SHP77 (cell line): ENCODE data around the gene PNMT.
"Not testable (repeated sequence)": the region's sequence is repeated elsewhere in the genome, so short reads cannot be mapped to it uniquely, and the experiment has no call there.

Source experiments
- DNase-seq, 2 experiments: peaks; one replicate each; lab custom pipeline; 2025; lab: John Stamatoyannopoulos, UW

The PNMT gene

GRCh38 chr17:39709319-39709997, 41.2 kb downstream of the PNMT start:
- DNase-seq, result no peak

GRCh38 chr17:39709998-39710964, 42.0 kb downstream of the PNMT start:
- no peak for DNase-seq

GRCh38 chr17:39711071-39711470, 42.8 kb downstream of the PNMT start:
- not testable (repeated sequence) for DNase-seq

DNA sequence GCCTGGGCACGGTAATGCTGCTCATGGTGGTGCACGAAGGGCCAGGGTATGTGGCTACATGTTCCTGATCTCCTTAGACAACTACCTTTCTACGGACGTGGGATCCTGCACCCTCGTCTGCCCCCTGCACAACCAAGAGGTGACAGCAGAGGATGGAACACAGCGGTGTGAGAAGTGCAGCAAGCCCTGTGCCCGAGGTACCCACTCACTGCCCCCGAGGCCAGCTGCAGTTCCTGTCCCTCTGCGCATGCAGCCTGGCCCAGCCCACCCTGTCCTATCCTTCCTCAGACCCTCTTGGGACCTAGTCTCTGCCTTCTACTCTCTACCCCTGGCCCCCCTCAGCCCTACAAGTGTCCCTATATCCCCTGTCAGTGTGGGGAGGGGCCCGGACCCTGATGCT, 43.6 kb downstream of the PNMT start:
- DNase-seq, result no peak

GRCh38 chr17:39714234-39714633, 46.0 kb downstream of the PNMT start:
- DNase-seq, result no peak

DNA sequence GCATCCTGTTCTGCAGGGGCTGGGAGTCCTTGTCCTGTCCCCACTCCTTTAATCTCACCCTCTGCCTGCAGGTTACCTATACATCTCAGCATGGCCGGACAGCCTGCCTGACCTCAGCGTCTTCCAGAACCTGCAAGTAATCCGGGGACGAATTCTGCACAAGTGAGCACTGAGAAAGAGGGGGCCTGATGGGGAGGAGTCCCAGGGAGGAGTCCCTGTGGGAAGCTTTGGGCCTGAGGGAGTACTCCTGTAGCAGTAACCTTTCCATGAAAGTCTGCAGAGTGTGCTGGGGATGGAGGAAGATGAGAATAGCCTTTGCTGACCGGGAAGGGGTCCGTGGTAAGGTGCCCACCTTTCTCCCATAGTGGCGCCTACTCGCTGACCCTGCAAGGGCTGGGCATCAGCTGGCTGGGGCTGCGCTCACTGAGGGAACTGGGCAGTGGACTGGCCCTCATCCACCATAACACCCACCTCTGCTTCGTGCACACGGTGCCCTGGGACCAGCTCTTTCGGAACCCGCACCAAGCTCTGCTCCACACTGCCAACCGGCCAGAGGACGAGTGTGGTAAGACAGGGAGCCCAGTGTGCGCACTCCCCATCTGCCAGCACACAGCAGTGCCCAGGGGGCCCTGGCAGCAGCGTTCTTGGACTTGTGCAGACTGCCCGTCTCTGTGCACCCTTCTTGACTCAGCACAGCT, 47.3 kb downstream of the PNMT start:
- DNase-seq, result no peak

DNA sequence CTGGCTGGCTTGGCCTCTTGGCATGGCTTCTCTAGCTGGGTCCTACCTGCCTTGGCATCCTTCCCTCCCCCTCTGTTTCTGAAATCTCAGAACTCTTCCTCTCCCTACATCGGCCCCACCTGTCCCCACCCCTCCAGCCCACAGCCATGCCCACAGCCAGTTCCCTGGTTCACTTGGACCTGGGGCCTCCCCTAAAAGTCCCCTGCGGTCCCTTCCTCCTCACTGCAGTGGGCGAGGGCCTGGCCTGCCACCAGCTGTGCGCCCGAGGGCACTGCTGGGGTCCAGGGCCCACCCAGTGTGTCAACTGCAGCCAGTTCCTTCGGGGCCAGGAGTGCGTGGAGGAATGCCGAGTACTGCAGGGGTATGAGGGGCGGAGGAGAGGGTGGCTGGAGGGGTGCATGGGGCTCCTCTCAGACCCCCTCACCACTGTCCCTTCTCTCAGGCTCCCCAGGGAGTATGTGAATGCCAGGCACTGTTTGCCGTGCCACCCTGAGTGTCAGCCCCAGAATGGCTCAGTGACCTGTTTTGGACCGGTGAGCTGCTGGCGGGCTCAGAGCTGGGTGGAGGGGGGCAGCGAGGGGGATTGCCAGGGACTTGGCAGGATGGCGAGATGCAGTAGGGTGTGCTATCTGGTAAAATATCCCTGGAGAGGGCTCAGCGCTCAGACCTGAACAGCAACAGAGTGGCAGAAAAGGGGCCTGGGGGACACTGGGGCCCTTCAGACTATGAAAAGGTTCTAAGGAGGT, 48.0 kb downstream of the PNMT start:
- no peak for DNase-seq

GRCh38 chr17:39716879-39717536, 48.8 kb downstream of the PNMT start:
- DNase-seq, result no peak

DNA sequence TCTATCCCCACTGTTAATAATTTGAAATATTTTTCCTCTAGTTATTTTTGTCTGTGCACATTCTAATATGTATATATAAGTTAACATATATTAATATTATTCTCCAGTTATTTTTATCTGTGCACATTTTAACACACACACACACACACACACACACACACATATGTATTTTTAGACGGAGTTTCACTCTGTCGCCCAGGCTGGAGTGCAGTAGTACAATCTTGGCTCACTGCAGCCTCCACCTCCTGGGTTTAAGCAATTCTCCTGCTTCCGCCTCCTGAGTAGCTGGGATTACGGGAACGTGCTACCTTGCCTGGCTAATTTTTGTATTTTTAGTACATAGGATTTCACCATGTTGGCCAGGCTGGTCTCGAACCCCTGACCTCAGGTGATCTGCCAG, 49.4 kb downstream of the PNMT start:
- DNase-seq, result no peak

DNA sequence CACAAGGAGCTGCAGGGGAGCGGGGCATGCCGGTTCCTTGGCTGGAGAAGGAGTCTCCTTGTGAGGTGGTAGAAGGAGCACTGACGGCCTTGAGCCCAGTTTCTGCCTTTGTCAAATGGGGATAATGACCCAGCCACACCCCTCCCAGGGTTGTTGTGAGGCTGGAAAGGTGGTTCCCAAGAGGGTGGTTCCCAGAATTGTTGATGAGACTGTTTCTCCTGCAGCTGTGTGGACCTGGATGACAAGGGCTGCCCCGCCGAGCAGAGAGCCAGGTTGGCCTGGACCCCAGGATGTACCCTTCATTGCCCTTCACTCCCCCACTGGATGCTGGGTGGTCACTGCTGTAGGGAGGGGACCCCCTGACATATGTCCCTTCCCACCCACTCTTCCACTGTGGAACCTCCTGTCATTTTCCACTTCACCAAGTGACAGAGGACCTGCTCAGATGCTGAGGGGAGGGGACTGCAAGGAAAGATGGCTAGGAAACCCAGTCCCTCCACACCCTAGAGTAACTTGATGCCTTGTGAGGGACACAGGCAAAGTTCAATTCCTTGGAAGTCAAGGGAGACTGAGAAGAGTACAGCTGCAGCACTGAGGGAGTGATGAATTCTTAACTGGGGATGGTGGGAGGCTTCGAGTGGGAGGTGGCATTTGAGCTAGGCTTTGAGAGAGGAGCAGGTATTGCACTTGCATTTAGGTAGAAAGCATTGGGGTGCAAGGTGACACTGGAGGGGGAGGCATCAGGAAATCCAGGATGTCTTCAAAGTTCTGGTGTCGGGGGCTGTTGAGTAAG, 51.5 kb downstream of the PNMT start:
- DNase-seq, result no peak
